Measurements from ENCODE around the gene IL1RAPL1. TPM values are rescaled to one million over a fixed set of nuclear protein-coding genes. Genes with fewer than 3 reads are reported as not detected.
"Not testable (repeated sequence)": the region's sequence is repeated elsewhere in the genome, so short reads cannot be mapped to it uniquely, and the experiment has no call there.

IL1RAPL1 gene
- total RNA-seq, 5 donors from 2014 or later (not counting 1 experiment from before 2014, with no cell fraction given), result not detected

- POLR2A ChIA-PET, result no interaction called here
- no peak overlapping the region for H3K27ac ChIP-seq (ENCODE audit: low read length)
- no peaks in the 10 kb centered on the region for H3K4me1 ChIP-seq (ENCODE audit: control insufficient read depth in 1 of 2, extremely low read depth in 1 of 2, insufficient read depth in 2 of 2, low read length in 2 of 2)
- H3K36me3 Mint-ChIP-seq, result no peaks in the 10 kb centered on the region
- no peaks in the 10 kb centered on the region for H3K4me1 Mint-ChIP-seq
- no peak overlapping the region for H3K4me3 Mint-ChIP-seq
- no peaks in the 10 kb centered on the region for H3K9me3 ChIP-seq
- no peaks in the 10 kb centered on the region for H3K36me3 ChIP-seq (ENCODE audit: control insufficient read depth in 2 of 2, extremely low read depth in 1 of 2, insufficient read depth in 1 of 2, low read length in 1 of 2)
- CTCF ChIA-PET, result no interaction called here
- H3K27me3 Mint-ChIP-seq, result no peaks in the 10 kb centered on the region
- no peak overlapping the region for H3K27ac Mint-ChIP-seq
- no peaks in the 10 kb centered on the region for H3K27me3 ChIP-seq (replicated peaks in 1 of 2; ENCODE audit: control insufficient read depth in 2 of 2, extremely low read depth in 1 of 2, insufficient read depth in 2 of 2, low read length in 1 of 2)
- DNase-seq (no peak), ATAC-seq (replicated peaks in 1 of 4) (no peak)
- H3K9me3 Mint-ChIP-seq, result peaks cover 0 to 4% (median 3%) of the 10 kb centered on the region in 3 donors
- WGBS (ENCODE audit: insufficient coverage), result no CpG with 5 or more reads among the region's 1 CpG
- H3K4me3 ChIP-seq (ENCODE audit: control insufficient read depth in 1 of 2, extremely low read depth in 1 of 2, low read length in 1 of 2), result no peak overlapping the region
Observed at GRCh38 chrX:29318012-29318411, 730.8 kb downstream of the IL1RAPL1 start.

GRCh38 chrX:29332429-29332828 is 745.2 kb downstream of the IL1RAPL1 start:
- H3K27ac Mint-ChIP-seq; H3K27me3 ChIP-seq (replicated peaks in 1 of 2; ENCODE audit: control insufficient read depth in 2 of 2, extremely low read depth in 1 of 2, insufficient read depth in 2 of 2, low read length in 1 of 2); H3K36me3 Mint-ChIP-seq; H3K4me1 Mint-ChIP-seq; H3K27ac ChIP-seq (ENCODE audit: low read length); H3K4me3 ChIP-seq (ENCODE audit: control insufficient read depth in 1 of 2, extremely low read depth in 1 of 2, low read length in 1 of 2); ATAC-seq (replicated peaks in 1 of 4); CTCF ChIA-PET; POLR2A ChIA-PET; H3K36me3 ChIP-seq (ENCODE audit: control insufficient read depth in 2 of 2, extremely low read depth in 1 of 2, insufficient read depth in 1 of 2, low read length in 1 of 2); DNase-seq; H3K9me3 ChIP-seq; H3K4me1 ChIP-seq (ENCODE audit: control insufficient read depth in 1 of 2, extremely low read depth in 1 of 2, insufficient read depth in 2 of 2, low read length in 2 of 2); H3K27me3 Mint-ChIP-seq; H3K4me3 Mint-ChIP-seq; H3K9me3 Mint-ChIP-seq: not testable (repeated sequence)
- no CpG with 5 or more reads among the region's 3 CpGs for WGBS (ENCODE audit: insufficient coverage)

GRCh38 chrX:29333091-29333490 is 745.8 kb downstream of the IL1RAPL1 start:
- H3K4me1 Mint-ChIP-seq; H3K27me3 Mint-ChIP-seq; H3K4me1 ChIP-seq (ENCODE audit: control insufficient read depth in 1 of 2, extremely low read depth in 1 of 2, insufficient read depth in 2 of 2, low read length in 2 of 2); H3K4me3 ChIP-seq (ENCODE audit: control insufficient read depth in 1 of 2, extremely low read depth in 1 of 2, low read length in 1 of 2); POLR2A ChIA-PET; H3K27ac ChIP-seq (ENCODE audit: low read length); H3K9me3 Mint-ChIP-seq; H3K36me3 ChIP-seq (ENCODE audit: control insufficient read depth in 2 of 2, extremely low read depth in 1 of 2, insufficient read depth in 1 of 2, low read length in 1 of 2); H3K4me3 Mint-ChIP-seq; CTCF ChIA-PET; DNase-seq; ATAC-seq (replicated peaks in 1 of 4); H3K27me3 ChIP-seq (replicated peaks in 1 of 2; ENCODE audit: control insufficient read depth in 2 of 2, extremely low read depth in 1 of 2, insufficient read depth in 2 of 2, low read length in 1 of 2); H3K27ac Mint-ChIP-seq; H3K36me3 Mint-ChIP-seq; H3K9me3 ChIP-seq: not testable (repeated sequence)
- no CpG with 5 or more reads among the region's 27 CpGs for WGBS (ENCODE audit: insufficient coverage)

GRCh38 chrX:29348288-29348687 is 761.0 kb downstream of the IL1RAPL1 start:
- H3K36me3 ChIP-seq (ENCODE audit: control insufficient read depth in 2 of 2, extremely low read depth in 1 of 2, insufficient read depth in 1 of 2, low read length in 1 of 2), result no peaks in the 10 kb centered on the region
- no peaks in the 10 kb centered on the region for H3K9me3 ChIP-seq
- H3K4me1 ChIP-seq (ENCODE audit: control insufficient read depth in 1 of 2, extremely low read depth in 1 of 2, insufficient read depth in 2 of 2, low read length in 2 of 2), result no peaks in the 10 kb centered on the region
- Mint-ChIP-seq H3K4me1 (no peaks in the 10 kb centered on the region), H3K36me3 (no peaks in the 10 kb centered on the region), H3K27me3 (no peaks in the 10 kb centered on the region), H3K4me3 (no peak overlapping the region), H3K27ac (no peak overlapping the region), H3K9me3 (peaks cover 0 to 6% (median 0%) of the 10 kb centered on the region in 3 donors)
- ATAC-seq (replicated peaks in 1 of 4) (no peak), DNase-seq (no peak)
- H3K27ac ChIP-seq (ENCODE audit: low read length), result no peak overlapping the region
- no peak overlapping the region for H3K4me3 ChIP-seq (ENCODE audit: control insufficient read depth in 1 of 2, extremely low read depth in 1 of 2, low read length in 1 of 2)
- POLR2A ChIA-PET, result no interaction called here
- CTCF ChIA-PET, result no interaction called here
- no peaks in the 10 kb centered on the region for H3K27me3 ChIP-seq (replicated peaks in 1 of 2; ENCODE audit: control insufficient read depth in 2 of 2, extremely low read depth in 1 of 2, insufficient read depth in 2 of 2, low read length in 1 of 2)

- ChIA-PET POLR2A (no interaction called here), CTCF (no interaction called here)
- Histone ChIP-seq H3K36me3 (ENCODE audit: control insufficient read depth in 2 of 2, extremely low read depth in 1 of 2, insufficient read depth in 1 of 2, low read length in 1 of 2) (no peaks in the 10 kb centered on the region), H3K27me3 (replicated peaks in 1 of 2; ENCODE audit: control insufficient read depth in 2 of 2, extremely low read depth in 1 of 2, insufficient read depth in 2 of 2, low read length in 1 of 2) (no peaks in the 10 kb centered on the region), H3K27ac (ENCODE audit: low read length) (no peak overlapping the region), H3K9me3 (no peaks in the 10 kb centered on the region), H3K4me1 (ENCODE audit: control insufficient read depth in 1 of 2, extremely low read depth in 1 of 2, insufficient read depth in 2 of 2, low read length in 2 of 2) (no peaks in the 10 kb centered on the region), H3K4me3 (ENCODE audit: control insufficient read depth in 1 of 2, extremely low read depth in 1 of 2, low read length in 1 of 2) (no peak overlapping the region)
- H3K27me3 Mint-ChIP-seq, result peaks cover 0 to 6% of the 10 kb centered on the region in 2 donors
- no peak overlapping the region for H3K27ac Mint-ChIP-seq
- no peaks in the 10 kb centered on the region for H3K4me1 Mint-ChIP-seq
- H3K4me3 Mint-ChIP-seq, result no peak overlapping the region
- H3K9me3 Mint-ChIP-seq, result no peaks in the 10 kb centered on the region
- no peaks in the 10 kb centered on the region for H3K36me3 Mint-ChIP-seq
- WGBS (ENCODE audit: insufficient coverage), result no CpG with 5 or more reads among the region's 1 CpG
- ATAC-seq (replicated peaks in 1 of 4) (no peak), DNase-seq (no peak)
Observed at GRCh38 chrX:29359276-29359675, 772.0 kb downstream of the IL1RAPL1 start.

GRCh38 chrX:29374765-29375164 is 787.5 kb downstream of the IL1RAPL1 start:
- H3K27ac Mint-ChIP-seq; H3K36me3 Mint-ChIP-seq; H3K9me3 ChIP-seq; POLR2A ChIA-PET; H3K27me3 Mint-ChIP-seq; H3K36me3 ChIP-seq (ENCODE audit: control insufficient read depth in 2 of 2, extremely low read depth in 1 of 2, insufficient read depth in 1 of 2, low read length in 1 of 2); H3K27ac ChIP-seq (ENCODE audit: low read length); H3K4me3 ChIP-seq (ENCODE audit: control insufficient read depth in 1 of 2, extremely low read depth in 1 of 2, low read length in 1 of 2); H3K27me3 ChIP-seq (replicated peaks in 1 of 2; ENCODE audit: control insufficient read depth in 2 of 2, extremely low read depth in 1 of 2, insufficient read depth in 2 of 2, low read length in 1 of 2); DNase-seq; H3K4me3 Mint-ChIP-seq; H3K4me1 Mint-ChIP-seq; CTCF ChIA-PET; ATAC-seq (replicated peaks in 1 of 4); H3K4me1 ChIP-seq (ENCODE audit: control insufficient read depth in 1 of 2, extremely low read depth in 1 of 2, insufficient read depth in 2 of 2, low read length in 2 of 2): not testable (repeated sequence)
- peaks cover 5 to 20% (median 14%) of the 10 kb centered on the region in 3 donors for H3K9me3 Mint-ChIP-seq

GRCh38 chrX:29376584-29376983 is 789.3 kb downstream of the IL1RAPL1 start:
- no peak overlapping the region for H3K27ac Mint-ChIP-seq
- ChIA-PET POLR2A (no interaction called here), CTCF (no interaction called here)
- Histone ChIP-seq H3K36me3 (ENCODE audit: control insufficient read depth in 2 of 2, extremely low read depth in 1 of 2, insufficient read depth in 1 of 2, low read length in 1 of 2) (no peaks in the 10 kb centered on the region), H3K27ac (ENCODE audit: low read length) (no peak overlapping the region), H3K4me1 (ENCODE audit: control insufficient read depth in 1 of 2, extremely low read depth in 1 of 2, insufficient read depth in 2 of 2, low read length in 2 of 2) (no peaks in the 10 kb centered on the region), H3K9me3 (no peaks in the 10 kb centered on the region), H3K4me3 (ENCODE audit: control insufficient read depth in 1 of 2, extremely low read depth in 1 of 2, low read length in 1 of 2) (no peak overlapping the region), H3K27me3 (replicated peaks in 1 of 2; ENCODE audit: control insufficient read depth in 2 of 2, extremely low read depth in 1 of 2, insufficient read depth in 2 of 2, low read length in 1 of 2) (no peaks in the 10 kb centered on the region)
- no peak for ATAC-seq (replicated peaks in 1 of 4)
- H3K9me3 Mint-ChIP-seq, result peaks cover 7 to 20% (median 16%) of the 10 kb centered on the region in 3 donors
- H3K4me3 Mint-ChIP-seq, result no peak overlapping the region
- no CpG with 5 or more reads among the region's 1 CpG for WGBS (ENCODE audit: insufficient coverage)
- H3K36me3 Mint-ChIP-seq, result no peaks in the 10 kb centered on the region
- H3K27me3 Mint-ChIP-seq, result no peaks in the 10 kb centered on the region
- no peaks in the 10 kb centered on the region for H3K4me1 Mint-ChIP-seq
- no peak for DNase-seq

Data from T-cell (primary cell).